ENCODE measurements around the gene PCYT2.

DNA sequence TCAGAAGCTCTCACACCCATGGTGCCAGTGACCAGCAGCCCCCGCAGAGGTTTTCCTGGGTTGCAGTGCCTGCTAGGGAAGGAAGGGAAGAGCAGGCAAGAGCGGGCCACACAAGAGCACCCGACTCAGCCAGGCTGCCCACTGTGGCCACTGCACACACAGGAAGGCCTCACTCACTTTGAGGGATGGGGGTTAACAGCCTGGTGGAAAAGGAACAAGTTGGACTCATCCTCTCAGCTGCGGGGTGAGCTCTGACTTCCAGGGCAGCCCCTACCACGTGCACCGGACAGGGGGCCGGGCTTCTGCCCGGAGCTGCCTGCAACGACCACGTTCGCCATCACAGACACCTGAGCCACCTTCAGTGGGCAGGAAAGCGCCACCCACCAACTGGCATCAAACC is 59.0 kb downstream of the PCYT2 start:
- TF ChIP-seq, protein P1, sequence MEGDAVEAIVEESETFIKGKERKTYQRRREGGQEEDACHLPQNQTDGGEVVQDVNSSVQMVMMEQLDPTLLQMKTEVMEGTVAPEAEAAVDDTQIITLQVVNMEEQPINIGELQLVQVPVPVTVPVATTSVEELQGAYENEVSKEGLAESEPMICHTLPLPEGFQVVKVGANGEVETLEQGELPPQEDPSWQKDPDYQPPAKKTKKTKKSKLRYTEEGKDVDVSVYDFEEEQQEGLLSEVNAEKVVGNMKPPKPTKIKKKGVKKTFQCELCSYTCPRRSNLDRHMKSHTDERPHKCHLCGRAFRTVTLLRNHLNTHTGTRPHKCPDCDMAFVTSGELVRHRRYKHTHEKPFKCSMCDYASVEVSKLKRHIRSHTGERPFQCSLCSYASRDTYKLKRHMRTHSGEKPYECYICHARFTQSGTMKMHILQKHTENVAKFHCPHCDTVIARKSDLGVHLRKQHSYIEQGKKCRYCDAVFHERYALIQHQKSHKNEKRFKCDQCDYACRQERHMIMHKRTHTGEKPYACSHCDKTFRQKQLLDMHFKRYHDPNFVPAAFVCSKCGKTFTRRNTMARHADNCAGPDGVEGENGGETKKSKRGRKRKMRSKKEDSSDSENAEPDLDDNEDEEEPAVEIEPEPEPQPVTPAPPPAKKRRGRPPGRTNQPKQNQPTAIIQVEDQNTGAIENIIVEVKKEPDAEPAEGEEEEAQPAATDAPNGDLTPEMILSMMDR (IDR thresholded peaks at IDR 0.05) = no peak
- TF ChIP-seq EZH2phosphoT487 (IDR thresholded peaks at IDR 0.05) = no peak

All from neural progenitor cell (in vitro differentiated cells).